NCI-H526 treated with DMSO at 0.1 percent for 48 hours (cell line): ENCODE data around the gene SPATA31D4.
"Not testable (repeated sequence)": the region's sequence is repeated elsewhere in the genome, so short reads cannot be mapped to it uniquely, and the experiment has no call there.

Source experiments
- DNase-seq: peaks from one replicate; lab custom pipeline; 2025; lab: John Stamatoyannopoulos, UW

The SPATA31D4 gene

DNA sequence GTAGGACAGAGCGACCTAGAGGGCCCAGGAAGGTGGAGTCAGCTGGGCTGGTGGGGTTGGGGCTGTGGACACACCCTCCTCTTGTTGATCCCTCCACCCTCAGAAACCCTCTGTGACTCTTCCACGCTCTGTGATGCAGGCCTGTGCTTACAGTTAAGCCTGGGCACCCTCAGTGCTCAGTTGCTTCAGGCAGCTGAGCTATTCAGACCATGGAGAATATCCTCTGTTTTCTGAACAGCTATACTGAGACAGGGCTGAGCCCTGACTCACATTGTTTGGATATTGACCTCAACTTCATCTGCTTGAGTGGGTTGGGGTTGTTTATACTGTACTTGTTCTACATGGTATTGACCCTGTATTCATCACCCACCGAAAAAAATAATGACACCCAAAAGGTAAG is at the start of gene SPATA31D4:
TSS of gene SPATA31D4 (plus strand) at position 124 of the 400 bp plus-strand sequence. CDS start at position 210, 86 bp downstream.
- not testable (repeated sequence) for DNase-seq

DNA sequence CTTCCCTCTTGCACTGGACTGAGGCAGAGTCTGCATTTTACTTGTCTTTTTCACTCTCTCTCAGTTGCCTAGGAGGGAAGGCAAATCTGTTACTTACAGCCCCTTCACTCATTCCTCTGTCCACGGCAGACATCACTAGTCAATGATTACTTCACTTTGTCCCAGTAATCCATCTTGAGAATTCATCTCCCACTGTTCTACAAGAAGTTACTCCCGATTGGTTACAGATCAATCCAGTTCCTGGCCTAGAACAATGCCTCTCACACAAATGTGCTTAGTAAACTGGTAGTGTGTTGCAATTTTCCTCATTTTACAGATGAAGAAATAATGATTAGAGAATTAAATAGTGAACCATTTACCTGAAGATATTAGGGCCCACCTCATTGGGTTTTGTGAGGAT is 49.7 kb upstream of the SPATA31D4 start:
- no peak for DNase-seq

DNA sequence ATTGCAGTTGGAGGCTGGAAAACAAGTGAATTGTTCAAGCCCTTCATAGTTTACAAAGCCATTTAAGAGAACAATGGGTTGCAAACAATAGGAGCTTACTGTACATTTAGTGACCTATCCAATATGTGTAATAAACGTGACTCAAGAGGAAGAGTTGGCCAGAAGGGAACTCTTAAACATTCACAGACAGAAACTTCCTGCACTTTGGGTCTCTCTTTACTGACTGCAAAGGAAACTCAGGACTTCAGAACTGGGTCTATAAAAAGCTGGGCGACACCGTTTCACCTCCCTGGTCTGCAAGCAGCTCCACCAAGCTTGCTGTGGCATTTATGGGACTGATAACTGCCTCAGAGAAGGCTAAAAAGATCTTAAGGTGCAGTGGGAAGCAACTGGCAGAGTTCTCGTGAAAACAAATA is 48.7 kb upstream of the SPATA31D4 start:
- no peak for DNase-seq

DNA sequence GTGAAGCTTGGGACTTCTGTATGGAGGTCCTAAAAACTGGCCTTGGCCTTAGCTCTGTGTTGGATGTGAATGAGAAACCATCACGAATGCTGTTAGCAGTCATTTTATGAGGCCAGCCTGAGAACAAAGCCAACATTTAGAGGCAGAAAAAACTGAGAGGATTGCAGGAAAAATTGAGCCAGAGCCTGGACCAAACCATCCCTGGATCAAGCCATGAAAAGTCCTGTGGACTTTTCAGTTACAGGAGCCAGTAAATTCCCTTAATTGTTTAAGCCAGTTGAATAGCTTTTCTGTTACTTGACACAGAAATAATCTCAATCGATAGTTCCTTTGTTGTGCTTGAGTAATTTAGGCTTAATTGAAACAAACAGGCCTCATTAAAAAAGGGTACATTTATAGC is 42.6 kb upstream of the SPATA31D4 start:
- no peak for DNase-seq

DNA sequence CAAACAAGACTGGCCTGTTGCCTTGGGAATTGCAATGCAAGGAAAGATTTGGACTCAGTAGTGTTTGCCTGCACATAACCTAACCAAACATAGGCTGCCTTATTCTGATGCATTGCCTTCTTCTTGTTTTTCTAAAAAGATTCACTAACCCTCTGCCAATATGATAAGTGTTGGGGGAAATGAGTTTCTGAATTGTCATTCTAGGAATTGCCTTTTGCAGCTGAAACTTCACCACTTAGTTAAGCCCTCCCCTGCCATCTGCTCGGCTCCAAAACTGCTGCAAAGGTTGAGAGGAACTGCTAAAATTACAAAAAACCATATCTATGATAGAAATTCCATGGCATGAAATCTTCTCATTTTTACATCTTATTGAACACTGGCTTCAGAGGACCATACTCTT is 41.6 kb upstream of the SPATA31D4 start:
- DNase-seq = no peak

DNA sequence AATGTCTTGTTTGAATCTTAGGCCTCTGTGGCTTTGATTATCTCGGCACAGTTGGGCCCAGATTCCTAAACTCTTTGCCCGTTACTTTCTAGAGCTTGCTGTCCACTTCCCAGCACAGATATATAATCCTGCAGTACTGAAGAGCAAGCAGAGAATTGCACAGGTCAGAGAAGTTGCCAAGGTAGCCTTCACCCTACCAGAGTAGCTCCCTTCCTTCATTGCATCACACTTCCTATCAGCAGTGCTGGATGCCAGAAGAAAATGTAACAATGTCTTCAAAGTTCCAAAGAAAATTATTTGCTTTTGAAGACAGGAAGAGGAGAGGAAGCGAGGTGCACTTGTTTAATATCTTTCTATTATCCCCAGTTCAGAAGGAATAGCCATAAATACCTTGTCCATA is 38.1 kb upstream of the SPATA31D4 start:
- no peak for DNase-seq

DNA sequence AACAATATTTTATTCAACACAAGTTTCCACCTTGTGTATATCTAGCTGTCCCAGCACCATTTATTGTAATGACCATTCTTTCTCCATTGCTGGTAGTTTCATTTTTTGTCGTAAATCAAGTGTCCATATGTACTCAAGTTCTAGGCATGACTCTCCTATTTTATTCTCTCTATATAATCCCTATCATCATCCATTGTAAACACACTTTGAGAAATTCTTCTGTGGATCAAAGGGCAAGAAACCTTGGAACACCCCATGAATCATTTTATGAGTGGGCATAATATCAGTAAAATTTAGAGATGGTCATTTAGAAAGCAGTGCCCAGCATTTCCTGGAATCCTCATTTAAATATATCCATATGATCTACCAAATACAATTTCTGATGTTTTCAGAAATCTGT is 35.8 kb upstream of the SPATA31D4 start:
- no peak for DNase-seq

DNA sequence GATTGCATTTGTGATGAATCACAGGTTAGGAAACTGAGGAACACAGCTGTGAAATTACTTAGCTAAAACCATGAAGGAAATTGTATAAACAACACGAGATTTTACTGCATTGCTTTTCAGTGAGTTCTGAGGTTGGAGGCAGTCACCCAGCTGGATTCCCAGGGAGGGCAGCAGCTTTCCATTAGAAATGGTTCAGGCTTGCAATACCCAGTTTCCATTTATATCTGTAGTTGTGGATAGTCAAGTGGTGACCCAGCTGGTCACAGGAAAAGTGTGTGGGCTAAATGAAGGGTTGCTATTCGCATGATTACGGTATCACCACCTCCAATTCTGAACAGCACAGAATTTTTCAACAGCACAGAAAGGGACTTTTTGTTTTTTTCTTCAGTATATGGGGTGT is 34.3 kb upstream of the SPATA31D4 start:
- no peak for DNase-seq

DNA sequence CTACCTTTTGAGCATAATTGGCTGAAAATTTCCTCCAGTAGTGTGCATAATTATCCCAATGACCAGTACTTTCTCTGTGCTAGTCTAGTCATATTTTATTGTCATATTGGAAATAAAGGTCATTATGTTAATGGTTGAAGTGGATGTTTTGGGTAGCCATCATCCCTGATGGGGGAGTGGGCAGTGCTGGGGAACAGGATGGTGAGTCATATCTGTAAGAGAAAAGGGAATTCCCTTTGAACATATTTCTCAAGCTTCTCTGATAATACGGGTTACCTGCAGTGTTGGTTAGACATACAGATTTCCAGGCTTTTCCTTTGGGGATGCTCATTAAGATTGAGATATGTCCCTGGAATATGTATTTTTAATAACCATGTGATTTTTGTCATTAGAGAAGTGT is 33.3 kb upstream of the SPATA31D4 start:
- DNase-seq = no peak

DNA sequence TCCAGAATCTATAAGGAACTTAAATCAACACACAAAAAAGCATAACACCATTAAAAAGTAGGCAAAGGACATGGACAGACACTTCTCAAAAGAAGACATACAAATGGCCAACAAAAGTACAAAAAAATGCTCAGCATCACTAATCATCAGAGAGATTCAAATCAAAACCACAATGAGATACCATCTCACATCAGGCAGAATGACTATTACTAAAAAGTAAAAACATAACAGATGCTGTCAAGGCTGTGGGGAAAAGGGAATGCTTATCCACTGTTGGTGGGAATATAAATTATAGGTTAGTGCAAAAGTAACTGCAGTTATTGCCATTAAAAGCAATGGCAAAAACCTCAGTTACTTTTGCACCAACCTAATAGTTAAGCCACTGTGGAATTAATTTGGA is 32.2 kb upstream of the SPATA31D4 start:
- DNase-seq = no peak

DNA sequence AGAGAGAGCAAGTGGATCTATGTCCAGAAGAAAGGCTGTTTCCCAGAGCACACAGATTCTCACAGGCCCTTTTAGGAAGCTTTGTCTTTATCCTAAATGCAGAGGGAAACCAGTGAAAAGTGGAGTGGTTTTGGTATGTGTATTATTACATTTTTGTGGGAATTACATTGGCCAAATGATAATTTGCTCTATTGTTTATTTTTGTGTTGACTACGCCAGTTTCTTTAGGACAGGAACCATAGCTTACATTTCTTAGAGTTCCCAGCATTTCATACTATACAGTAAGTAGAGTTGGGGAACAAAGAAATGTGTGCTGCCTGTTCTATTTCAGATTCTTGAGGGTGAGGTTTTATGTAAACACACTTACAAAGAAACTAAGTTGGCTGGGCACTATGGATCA is 29.4 kb upstream of the SPATA31D4 start:
- no peak for DNase-seq

DNA sequence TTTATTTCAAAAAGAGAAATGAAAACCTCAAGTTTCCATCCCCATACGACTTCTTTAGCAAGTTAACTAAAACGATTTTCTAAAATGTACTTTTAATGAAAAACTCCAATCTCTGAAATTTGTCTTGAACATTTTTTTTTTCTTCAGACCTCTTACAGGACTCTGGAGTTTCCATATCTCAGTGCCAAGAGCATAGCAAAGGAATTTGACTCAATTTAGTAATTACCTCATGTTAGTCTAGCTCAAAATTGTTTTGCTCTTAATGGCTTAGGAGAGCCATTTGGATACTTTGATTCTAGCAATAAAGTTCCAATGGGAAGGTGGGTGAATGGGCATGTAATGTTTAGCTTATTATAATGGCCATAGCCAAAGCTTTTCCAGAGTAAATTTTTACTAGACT is 26.0 kb upstream of the SPATA31D4 start:
- no peak for DNase-seq

DNA sequence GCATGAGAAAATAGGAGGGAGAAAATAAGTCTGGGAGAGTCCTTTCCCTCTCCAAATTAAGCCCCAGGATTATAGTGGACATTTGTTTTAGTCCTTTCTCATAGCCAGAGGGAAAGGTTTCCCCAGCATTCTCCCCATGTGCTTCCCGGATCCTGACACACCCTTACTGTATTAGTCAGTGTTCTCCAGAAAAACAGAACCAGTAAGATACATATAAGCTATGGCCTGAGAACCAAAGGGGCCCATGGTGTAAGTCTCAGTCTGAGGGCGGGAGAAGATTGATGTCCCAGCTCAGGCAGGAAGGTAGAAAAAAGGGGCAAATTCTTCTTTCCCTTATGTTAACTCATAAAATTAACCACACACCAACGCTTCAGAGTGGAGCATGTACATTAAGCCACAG is 25.6 kb upstream of the SPATA31D4 start:
- no peak for DNase-seq

DNA sequence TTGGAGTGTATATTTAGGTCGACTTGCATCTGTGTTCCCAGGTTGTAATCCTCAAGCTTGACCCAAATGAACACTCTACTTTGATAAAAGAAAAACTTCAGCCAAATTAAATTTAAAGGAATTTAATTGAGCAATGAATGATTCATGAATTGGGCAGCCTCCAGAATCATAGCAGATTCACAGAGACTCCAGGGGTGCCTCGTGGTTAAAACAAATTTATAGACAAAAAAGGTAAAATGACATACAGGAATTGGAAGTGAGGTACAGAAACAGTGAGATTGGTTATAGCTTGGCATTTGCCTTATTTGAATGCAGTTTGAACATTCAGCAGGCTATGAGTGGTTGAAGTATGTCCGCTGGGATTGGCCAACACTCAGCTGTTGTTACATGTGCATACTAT is 21.6 kb upstream of the SPATA31D4 start:
- no peak for DNase-seq

DNA sequence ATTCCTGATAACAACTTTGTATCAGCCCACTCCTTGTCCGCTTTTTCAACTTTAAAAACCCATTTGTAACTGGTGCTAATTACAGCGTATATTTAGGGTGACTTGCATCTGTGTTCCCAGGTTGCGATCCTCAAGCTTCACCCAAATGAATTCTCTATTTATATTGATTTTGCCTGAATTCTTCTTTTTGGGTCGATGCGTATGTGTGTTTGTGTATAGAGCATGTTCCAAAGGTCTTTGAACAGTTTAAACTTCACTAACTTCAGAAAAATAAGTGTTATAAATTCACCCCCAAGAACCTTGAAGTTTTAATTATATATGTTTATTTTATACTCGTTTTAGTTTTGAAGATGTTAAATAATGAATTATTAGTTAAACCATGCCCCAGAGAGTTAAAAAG is 16.1 kb upstream of the SPATA31D4 start:
- DNase-seq = no peak

DNA sequence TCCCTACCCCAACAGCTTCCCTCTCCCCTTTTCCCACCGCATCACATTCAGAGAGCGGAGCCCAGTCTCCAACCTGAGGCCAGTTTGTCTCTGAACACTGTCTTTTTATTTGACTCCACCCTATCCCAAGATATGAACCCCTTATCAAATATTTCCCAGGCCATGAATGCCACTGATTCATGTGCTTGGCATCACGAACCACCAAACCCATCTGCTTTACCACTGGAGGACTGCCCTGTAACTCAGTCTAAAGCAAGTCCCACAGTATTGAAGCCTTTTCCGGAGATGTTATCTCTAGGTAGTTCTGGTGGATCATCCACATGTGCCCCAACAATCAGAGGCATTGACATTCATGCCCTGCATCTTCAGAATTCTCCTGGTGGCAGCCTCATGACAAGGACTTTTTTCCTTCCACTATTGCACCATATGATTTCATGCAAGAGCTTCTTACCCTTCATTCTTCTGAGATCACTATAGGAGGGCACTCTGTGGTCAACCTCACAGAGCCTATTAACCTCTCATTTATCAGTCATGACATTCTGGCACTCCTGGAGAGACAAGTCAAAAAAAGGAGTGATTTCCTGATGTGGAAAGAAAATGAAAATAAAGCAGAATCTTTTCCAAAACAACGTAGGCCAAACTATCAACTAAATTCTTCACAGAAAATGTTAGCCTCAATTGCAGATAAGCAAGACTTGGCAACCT is 12.3 kb upstream of the SPATA31D4 start:
- no peak for DNase-seq

DNA sequence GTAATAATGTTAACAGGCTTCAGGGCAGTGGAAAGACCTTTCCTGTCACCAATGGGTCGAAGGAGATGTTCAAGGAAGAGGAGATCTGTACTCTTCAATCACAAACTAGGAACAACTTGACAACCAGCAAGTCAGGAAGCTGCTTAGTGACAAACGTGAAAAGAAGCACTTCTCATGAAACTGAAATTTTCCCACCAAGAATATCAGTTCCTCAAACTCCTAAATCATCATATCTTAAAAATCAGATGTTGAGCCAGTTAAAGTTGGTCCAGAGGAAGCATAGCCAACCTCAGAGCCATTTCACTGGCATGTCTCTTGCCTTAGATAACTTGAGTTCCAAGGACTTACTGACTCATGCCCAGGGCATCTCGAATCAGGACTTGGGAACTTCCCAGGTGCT is 9.7 kb upstream of the SPATA31D4 start:
- DNase-seq = not testable (repeated sequence)

DNA sequence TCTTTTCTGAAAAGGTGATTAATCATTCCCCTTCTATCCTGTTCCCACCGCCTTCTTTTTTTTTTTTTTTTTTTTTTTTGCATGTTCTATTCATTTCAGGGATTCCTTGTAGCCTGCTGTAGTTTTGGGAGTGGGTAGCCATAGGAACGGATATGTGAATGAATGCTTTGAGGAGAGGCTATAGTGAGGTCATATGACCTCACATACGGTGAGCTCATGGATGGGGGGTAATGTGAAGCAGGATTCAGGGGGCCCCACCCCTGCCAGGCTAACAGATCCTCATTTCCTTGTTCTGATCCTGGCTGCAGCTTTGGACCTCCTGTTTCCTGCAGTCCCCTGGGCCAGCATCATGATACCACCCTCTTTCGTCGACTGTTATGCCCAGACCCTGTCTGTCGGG is 1.9 kb downstream of the SPATA31D4 start:
- DNase-seq = not testable (repeated sequence)

DNA sequence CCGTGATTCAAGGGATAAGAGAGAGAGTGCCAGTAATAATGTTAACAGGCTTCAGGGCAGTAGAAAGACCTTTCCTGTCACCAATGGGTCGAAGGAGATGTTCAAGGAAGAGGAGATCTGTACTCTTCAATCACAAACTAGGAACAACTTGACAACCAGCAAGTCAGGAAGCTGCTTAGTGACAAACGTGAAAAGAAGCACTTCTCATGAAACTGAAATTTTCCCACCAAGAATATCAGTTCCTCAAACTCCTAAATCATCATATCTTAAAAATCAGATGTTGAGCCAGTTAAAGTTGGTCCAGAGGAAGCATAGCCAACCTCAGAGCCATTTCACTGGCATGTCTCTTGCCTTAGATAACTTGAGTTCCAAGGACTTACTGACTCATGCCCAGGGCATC is 5.3 kb downstream of the SPATA31D4 start:
- DNase-seq = not testable (repeated sequence)

DNA sequence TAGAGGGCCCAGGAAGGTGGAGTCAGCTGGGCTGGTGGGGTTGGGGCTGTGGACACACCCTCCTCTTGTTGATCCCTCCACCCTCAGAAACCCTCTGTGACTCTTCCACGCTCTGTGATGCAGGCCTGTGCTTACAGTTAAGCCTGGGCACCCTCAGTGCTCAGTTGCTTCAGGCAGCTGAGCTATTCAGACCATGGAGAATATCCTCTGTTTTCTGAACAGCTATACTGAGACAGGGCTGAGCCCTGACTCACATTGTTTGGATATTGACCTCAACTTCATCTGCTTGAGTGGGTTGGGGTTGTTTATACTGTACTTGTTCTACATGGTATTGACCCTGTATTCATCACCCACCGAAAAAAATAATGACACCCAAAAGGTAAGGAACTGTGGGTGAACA is 15.2 kb downstream of the SPATA31D4 start, which contains the start of gene SPATA31D3:
TSS of gene SPATA31D3 (plus strand) at position 108 of the 400 bp plus-strand sequence. CDS start at position 194, 86 bp downstream.
- DNase-seq = not testable (repeated sequence)

DNA sequence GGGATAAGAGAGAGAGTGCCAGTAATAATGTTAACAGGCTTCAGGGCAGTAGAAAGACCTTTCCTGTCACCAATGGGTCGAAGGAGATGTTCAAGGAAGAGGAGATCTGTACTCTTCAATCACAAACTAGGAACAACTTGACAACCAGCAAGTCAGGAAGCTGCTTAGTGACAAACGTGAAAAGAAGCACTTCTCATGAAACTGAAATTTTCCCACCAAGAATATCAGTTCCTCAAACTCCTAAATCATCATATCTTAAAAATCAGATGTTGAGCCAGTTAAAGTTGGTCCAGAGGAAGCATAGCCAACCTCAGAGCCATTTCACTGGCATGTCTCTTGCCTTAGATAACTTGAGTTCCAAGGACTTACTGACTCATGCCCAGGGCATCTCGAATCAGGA is 20.4 kb downstream of the SPATA31D4 start:
- DNase-seq = not testable (repeated sequence)

DNA sequence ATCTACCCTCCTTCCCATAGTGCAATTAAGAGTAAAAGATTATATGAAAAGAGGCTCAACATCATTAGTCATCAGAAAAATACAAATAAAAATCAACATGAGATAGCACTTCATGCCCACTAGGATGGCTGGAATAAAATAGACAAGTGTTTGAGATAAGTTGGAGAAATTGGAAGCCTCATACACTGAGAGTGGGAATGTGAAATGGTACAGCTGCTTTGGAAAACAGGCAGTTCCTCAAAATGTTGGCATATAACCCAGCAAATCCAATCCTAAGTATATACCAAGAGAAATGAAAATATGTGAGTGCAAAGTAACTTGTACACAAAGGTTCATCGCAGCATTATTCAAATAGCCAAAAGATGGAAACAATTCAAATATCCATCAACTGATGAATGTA is 24.9 kb downstream of the SPATA31D4 start:
- DNase-seq = no peak

DNA sequence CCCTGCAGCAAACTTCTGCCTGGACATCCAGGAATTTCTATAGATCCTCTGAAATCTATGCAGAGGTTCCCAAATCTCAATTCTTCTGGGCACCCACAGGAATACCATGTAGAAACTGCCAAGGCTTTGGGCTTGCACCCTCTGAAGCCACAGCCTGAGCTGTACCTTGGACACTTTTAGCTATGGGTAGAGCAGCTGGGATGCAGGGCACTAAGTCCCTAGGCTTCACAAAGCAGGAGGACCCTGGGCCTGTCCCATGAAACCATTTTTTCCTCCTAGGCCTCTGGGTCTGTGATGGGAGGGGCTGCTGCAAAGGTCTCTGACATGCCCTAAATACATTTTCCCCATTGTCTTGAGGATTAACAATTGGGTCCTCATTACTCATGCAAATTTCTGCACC is 27.4 kb downstream of the SPATA31D4 start:
- DNase-seq = no peak
